ENCODE results near the gene FECH.

Gene FECH

GRCh38 chr18:57629422-57629821, 42.9 kb upstream of the FECH start:
- DNase-seq (ENCODE audit: low read depth in 2 of 2), result no peak
- TF ChIP-seq, protein P1, sequence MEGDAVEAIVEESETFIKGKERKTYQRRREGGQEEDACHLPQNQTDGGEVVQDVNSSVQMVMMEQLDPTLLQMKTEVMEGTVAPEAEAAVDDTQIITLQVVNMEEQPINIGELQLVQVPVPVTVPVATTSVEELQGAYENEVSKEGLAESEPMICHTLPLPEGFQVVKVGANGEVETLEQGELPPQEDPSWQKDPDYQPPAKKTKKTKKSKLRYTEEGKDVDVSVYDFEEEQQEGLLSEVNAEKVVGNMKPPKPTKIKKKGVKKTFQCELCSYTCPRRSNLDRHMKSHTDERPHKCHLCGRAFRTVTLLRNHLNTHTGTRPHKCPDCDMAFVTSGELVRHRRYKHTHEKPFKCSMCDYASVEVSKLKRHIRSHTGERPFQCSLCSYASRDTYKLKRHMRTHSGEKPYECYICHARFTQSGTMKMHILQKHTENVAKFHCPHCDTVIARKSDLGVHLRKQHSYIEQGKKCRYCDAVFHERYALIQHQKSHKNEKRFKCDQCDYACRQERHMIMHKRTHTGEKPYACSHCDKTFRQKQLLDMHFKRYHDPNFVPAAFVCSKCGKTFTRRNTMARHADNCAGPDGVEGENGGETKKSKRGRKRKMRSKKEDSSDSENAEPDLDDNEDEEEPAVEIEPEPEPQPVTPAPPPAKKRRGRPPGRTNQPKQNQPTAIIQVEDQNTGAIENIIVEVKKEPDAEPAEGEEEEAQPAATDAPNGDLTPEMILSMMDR (IDR thresholded peaks at IDR 0.05; ENCODE audit: low read depth, low read length), result no peak
- H3K4me3 ChIP-seq (replicated peaks in 1 of 2; ENCODE audit: low read depth in 2 of 2, low read length in 2 of 2), result peak overlapping the region in 1 of 2 donors; percentile 69

DNA sequence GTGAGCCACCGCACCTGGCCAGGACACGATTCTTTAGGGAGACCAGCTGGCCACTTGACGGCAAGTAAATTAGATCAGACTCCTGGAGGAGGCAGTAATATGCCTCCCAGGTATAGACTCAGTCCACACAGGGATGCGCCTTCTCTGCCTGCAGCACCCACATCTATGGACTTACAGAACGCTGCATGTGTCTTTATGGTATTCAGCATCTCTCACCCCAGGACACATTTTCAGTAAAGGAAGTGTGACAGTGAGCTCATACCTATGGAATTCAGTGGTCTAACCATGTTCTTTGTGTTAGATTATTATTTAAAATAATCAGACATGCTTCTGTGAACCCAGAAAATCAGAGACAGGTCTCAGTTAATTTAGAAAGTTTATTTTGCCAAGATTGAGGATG, 41.0 kb upstream of the FECH start:
- TF ChIP-seq, protein P1 (IDR thresholded peaks at IDR 0.05; ENCODE audit: low read depth, low read length), result no peak
- no peak overlapping the region for H3K4me3 ChIP-seq (replicated peaks in 1 of 2; ENCODE audit: low read depth in 2 of 2, low read length in 2 of 2)
- DNase-seq (ENCODE audit: low read depth in 2 of 2), result peak in 1 of 2 donors; percentile 40

- H3K4me3 ChIP-seq (replicated peaks in 1 of 2; ENCODE audit: low read depth in 2 of 2, low read length in 2 of 2), result no peak overlapping the region
- DNase-seq (ENCODE audit: low read depth in 2 of 2), result peak in 1 of 2 donors; percentile 55
- TF ChIP-seq, protein P1 (IDR thresholded peaks at IDR 0.05; ENCODE audit: low read depth, low read length), result no peak
These were observed 38.5 kb upstream of the FECH start for GRCh38 chr18:57624988-57625387.

GRCh38 chr18:57621246-57621604, 34.7 kb upstream of the FECH start:
- H3K4me3 ChIP-seq (replicated peaks in 1 of 2; ENCODE audit: low read depth in 2 of 2, low read length in 2 of 2), result peak overlapping the region; percentile 82 to 98
- TF ChIP-seq, protein P1 (IDR thresholded peaks at IDR 0.05; ENCODE audit: low read depth, low read length), result no peak
- peak in 1 of 2 donors; percentile 14 for DNase-seq (ENCODE audit: low read depth in 2 of 2)

DNA sequence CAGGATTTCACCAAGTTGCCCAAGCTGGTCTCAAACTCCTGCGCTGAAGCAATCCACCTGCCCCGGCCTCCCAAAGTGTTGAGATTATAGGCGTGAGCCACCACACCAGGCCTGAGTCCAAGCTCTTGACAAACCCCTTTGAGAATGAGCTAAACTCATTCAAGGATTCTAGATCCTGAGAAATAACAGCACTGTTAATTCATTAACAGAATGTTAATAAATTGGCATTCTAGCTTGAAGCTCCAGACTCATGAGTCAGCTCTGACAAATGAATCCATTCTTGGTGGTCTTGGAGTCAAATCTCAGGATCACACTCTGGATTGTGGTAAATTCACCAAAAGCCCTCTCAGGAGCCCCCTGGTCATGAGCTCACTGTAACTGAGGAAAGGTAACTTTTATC, 33.4 kb upstream of the FECH start:
- no peak for DNase-seq (ENCODE audit: low read depth in 2 of 2)
- H3K4me3 ChIP-seq (replicated peaks in 1 of 2; ENCODE audit: low read depth in 2 of 2, low read length in 2 of 2), result no peak overlapping the region

DNA sequence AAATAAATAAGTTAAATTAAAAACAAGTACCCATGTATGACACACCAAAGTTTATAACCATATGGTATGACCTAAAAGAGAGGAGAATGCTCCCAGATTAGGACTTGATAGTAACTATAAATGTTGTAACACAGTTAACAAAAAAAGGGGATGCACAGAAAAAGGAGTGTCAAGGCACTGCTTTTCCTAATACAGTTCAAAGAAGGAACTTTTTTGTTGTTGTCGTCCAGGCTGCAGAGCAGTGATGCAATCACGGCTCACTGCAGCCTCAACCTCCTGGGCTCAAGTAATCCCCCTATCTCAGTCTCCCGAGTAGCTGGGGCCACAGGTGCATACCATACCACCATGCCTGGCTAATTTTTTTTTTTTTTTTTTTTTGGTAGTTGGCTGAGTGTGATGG, 32.4 kb upstream of the FECH start:
- TF ChIP-seq, protein P1 (IDR thresholded peaks at IDR 0.05; ENCODE audit: low read depth, low read length), result no peak
- no peak for DNase-seq (ENCODE audit: low read depth in 2 of 2)
- no peak overlapping the region for H3K4me3 ChIP-seq (replicated peaks in 1 of 2; ENCODE audit: low read depth in 2 of 2, low read length in 2 of 2)

More for the DNA sequence above, 33.4 kb upstream of the FECH start:
- TF ChIP-seq, protein P1 (IDR thresholded peaks at IDR 0.05; ENCODE audit: low read depth, low read length), result no peak

DNA sequence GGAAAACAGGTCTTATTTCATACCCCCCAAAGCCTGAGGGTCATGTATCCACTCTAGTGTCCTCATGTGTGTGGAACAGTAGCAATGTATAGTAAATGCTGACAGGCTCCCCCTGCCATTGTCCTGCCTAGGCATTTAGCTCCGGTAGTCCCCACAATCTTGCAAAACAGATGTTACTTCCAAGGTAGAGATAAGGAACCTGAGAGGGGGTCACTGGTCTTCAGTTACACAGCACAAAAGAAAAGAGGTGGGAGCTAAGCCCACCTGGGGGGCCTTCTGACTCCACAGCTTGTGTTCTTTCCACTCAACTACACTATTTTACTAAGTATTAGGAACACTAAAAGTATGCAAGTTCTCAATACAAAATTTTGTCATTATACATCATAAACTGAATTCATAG, 17.4 kb upstream of the FECH start:
- no peak for DNase-seq (ENCODE audit: low read depth in 2 of 2)
- H3K4me3 ChIP-seq (replicated peaks in 1 of 2; ENCODE audit: low read depth in 2 of 2, low read length in 2 of 2), result no peak overlapping the region
- TF ChIP-seq, protein P1 (IDR thresholded peaks at IDR 0.05; ENCODE audit: low read depth, low read length), result no peak

Measured in cardiac fibroblast (primary cell).